GM21390 (cell line): ENCODE data around the gene LPCAT1.

Experiments
- ATAC-seq: cut with Tn5 transposase; IDR thresholded peaks from one replicate; pipeline ENCODE4 v1.9.1; 2021; ENCODE audit not compliant: unreplicated experiment

The LPCAT1 gene

GRCh38 chr5:1555011-1555807, 31.4 kb upstream of the LPCAT1 start:
- no peak for ATAC-seq

GRCh38 chr5:1554410-1554967, 30.7 kb upstream of the LPCAT1 start:
- ATAC-seq = no peak

- no peak for ATAC-seq
These were observed 30.0 kb upstream of the LPCAT1 start for GRCh38 chr5:1553539-1554409.

- ATAC-seq = no peak
These were observed 28.9 kb upstream of the LPCAT1 start for GRCh38 chr5:1552521-1553255.

- ATAC-seq = no peak
These were observed 27.9 kb upstream of the LPCAT1 start for GRCh38 chr5:1551426-1552301.

GRCh38 chr5:1550287-1551076, 26.7 kb upstream of the LPCAT1 start:
- ATAC-seq = no peak

- ATAC-seq = no peak
These were observed 25.8 kb upstream of the LPCAT1 start for GRCh38 chr5:1549475-1550030.

GRCh38 chr5:1548702-1549474, 25.1 kb upstream of the LPCAT1 start:
- no peak for ATAC-seq

- ATAC-seq = no peak
These were observed 23.9 kb upstream of the LPCAT1 start for GRCh38 chr5:1547655-1548054.

- ATAC-seq = no peak
These were observed 23.5 kb upstream of the LPCAT1 start for GRCh38 chr5:1547236-1547635.

- ATAC-seq = no peak
These were observed 22.8 kb upstream of the LPCAT1 start for GRCh38 chr5:1546556-1546955.

GRCh38 chr5:1545805-1546355, 22.1 kb upstream of the LPCAT1 start:
- no peak for ATAC-seq

- ATAC-seq = no peak
These were observed 21.5 kb upstream of the LPCAT1 start for GRCh38 chr5:1545126-1545804.

GRCh38 chr5:1544294-1544961, 20.7 kb upstream of the LPCAT1 start:
- no peak for ATAC-seq

- no peak for ATAC-seq
These were observed 19.9 kb upstream of the LPCAT1 start for GRCh38 chr5:1543398-1544293.

- ATAC-seq = no peak
These were observed 19.0 kb upstream of the LPCAT1 start for GRCh38 chr5:1542781-1543180.
